Muscle layer of colon (tissue), 2 donors: ENCODE measurements around the gene EMC10.

Experiments
- H3K27ac ChIP-seq: one replicate; pipeline ENCODE4 v1.7.0; 2013; ENCODE audit warnings: low read depth, mild to moderate bottlenecking, low read length, moderate library complexity
- H3K27me3 ChIP-seq, 2 donors: one replicate each; pipeline ENCODE4 v1.7.0; 2013; ENCODE audit warnings: low read length in 2 of 2, mild to moderate bottlenecking in 2 of 2; ENCODE audit not compliant: insufficient read depth in 2 of 2, control insufficient read depth in 1 of 2
- H3K36me3 ChIP-seq: one replicate; pipeline ENCODE4 v1.7.0; 2013; ENCODE audit warnings: mild to moderate bottlenecking, low read length; ENCODE audit not compliant: insufficient read depth
- H3K4me1 ChIP-seq: one replicate; pipeline ENCODE4 v1.7.0; 2013; ENCODE audit warnings: mild to moderate bottlenecking, low read length; ENCODE audit not compliant: insufficient read depth
- H3K4me3 ChIP-seq, 2 donors: one replicate each; pipeline ENCODE4 v1.7.0; 2013; ENCODE audit warnings: low read length in 2 of 2, low read depth in 1 of 2, mild to moderate bottlenecking in 1 of 2, moderate library complexity in 1 of 2
- H3K9ac ChIP-seq: one replicate; pipeline ENCODE4 v1.7.0; 2013; ENCODE audit warnings: low read length
- H3K9me3 ChIP-seq: one replicate; pipeline ENCODE4 v1.7.0; 2013; ENCODE audit warnings: mild to moderate bottlenecking, low read length
- donor health status: abdominal sarcoma.
- donor health status: Adenocarcinoma of cecum.

EMC10 gene

DNA sequence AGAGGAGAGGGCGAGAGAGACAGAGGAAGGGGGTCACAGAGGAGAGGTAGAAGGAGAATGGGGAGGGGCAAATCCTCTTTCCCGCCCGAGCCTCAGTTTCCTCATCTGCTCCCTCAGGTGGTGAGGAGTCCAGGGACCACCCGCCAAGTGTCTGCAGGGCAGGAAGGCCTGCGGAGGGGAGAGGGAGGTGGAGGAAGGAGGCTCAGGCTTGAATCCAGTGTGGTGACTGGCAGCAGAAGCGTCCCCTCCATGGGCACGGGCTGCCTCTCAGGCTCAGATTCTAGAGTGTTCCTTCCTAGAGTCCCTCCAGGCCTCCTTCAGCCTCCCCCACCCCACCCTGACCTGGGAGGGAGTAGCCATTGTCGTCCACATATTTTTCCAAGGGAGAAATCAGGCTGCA, 16.9 kb downstream of the EMC10 start:
- Histone ChIP-seq H3K27me3 (peaks cover 8 to 19% of the 10 kb centered on the region in 2 donors), H3K4me1 (no peaks in the 10 kb centered on the region), H3K4me3 (no peak overlapping the region), H3K27ac (no peak overlapping the region), H3K9me3 (no peaks in the 10 kb centered on the region), H3K36me3 (no peaks in the 10 kb centered on the region), H3K9ac (no peak overlapping the region)

DNA sequence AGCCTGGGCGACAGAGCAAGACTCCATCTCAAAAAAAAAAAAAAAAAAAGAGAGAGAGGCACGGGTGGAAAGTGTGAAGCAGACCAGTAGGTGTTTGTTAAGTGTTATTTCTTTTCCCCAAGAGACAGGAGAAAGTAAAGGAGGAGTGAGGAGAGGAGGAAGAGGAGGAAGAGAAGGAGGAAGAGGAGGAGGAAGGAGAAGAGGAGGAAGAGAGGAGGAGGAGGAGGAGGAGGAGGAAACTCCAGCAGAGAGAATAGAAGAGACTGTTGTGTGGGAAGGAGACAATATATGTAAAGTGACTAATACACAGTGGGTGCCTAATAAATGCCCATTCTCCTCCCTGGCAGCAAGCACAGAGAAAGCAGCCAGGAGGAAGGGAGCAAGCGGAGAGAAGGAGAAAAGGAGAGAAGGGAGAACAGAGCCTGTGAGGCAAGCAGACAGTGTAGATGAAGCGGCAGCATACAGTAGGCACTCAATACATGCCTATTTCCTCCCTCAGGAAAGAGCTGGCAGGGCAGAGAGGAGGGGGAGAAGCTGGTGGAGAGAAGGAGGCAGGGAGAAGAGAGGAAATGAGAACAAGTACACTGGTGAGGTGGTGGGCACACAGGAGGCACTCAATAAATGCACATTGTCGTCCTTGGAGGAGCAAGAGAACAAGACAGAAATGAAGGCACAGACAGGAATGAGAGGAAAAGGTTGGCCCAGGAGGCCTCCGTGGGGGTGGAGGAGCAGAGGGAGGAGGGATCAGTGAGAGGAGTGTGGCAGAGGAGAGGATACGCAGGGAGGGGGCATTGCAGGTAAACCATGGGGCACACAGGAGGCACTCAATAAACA, 18.1 kb downstream of the EMC10 start:
- no peaks in the 10 kb centered on the region for H3K36me3 ChIP-seq
- H3K9ac ChIP-seq, result no peak overlapping the region
- H3K4me1 ChIP-seq, result no peaks in the 10 kb centered on the region
- peaks cover 0 to 8% of the 10 kb centered on the region in 2 donors for H3K27me3 ChIP-seq
- H3K9me3 ChIP-seq, result no peaks in the 10 kb centered on the region
- no peak overlapping the region for H3K4me3 ChIP-seq
- no peak overlapping the region for H3K27ac ChIP-seq

DNA sequence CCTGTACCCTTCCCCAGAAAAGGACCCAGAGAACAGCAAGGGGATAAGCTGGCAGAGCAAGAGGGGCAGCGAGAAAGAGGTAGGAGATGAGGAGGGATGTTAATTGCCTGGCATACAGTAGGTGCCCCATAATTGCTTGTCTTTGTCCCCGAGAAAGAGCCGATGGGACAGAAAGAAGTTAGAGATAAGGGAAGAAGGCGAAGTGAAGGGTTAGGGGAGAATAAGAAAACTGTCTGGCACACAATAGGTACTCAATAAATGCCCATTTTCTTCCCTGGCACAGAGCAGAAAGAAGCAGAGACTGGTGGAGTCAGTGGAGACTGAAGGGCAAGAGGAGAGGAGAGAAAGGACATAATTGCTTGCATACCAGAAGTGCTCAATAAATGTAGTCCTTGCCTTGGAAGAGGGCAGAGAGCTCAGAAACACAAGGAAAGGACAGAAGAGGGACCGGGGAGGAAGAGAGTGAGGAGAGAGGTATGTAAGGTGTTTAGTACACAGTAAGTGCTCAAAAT, 18.8 kb downstream of the EMC10 start:
- no peaks in the 10 kb centered on the region for H3K36me3 ChIP-seq
- no peak overlapping the region for H3K9ac ChIP-seq
- no peaks in the 10 kb centered on the region for H3K9me3 ChIP-seq
- no peaks in the 10 kb centered on the region for H3K4me1 ChIP-seq
- no peak overlapping the region for H3K27ac ChIP-seq
- no peak overlapping the region for H3K4me3 ChIP-seq
- H3K27me3 ChIP-seq, result peaks cover 0 to 7% of the 10 kb centered on the region in 2 donors

DNA sequence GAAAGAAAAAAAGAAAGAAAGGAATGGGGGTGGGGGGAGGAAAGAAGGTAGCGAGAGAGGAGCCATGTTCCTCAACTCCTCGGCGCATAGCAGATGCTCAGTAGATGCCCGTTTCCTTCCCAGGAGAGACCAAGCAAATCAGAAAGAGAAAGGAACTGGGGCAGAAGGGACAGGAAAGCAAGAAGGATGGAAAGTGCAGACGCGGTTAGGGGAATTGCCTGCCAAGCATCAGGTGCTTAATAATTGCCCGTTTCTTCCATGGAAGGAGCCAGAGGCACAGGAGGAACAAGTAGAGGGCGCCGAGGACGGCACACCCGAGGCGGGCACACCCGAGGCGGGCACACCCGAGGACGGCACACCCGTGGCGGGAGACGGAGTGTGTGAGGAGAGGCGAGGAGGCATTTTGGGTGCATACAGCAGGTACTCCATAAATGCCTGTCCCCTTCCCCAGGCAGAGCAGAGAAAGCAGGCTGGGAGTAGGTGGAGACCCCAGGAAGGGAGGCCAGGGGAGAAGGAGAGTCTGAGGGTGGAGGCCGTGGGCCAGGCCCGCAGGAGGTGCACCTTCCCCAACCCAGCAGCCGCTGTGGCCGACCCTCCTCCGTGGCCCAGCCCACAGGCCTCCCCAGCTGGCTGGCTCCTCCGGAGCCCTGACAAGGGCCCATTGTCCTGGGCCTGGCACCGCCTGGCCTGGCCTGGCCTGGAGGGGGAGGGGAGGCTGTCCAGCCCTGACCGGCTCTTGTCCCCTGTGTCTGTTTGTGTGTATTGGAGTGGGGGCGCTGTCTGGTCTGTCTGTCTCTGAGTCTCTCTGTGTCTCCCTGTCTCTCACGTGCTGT, 20.1 kb downstream of the EMC10 start:
- H3K4me1 ChIP-seq, result no peaks in the 10 kb centered on the region
- H3K4me3 ChIP-seq, result no peak overlapping the region
- H3K36me3 ChIP-seq, result no peaks in the 10 kb centered on the region
- H3K27ac ChIP-seq, result no peak overlapping the region
- no peak overlapping the region for H3K9ac ChIP-seq
- no peaks in the 10 kb centered on the region for H3K9me3 ChIP-seq
- H3K27me3 ChIP-seq, result no peaks in the 10 kb centered on the region

- Histone ChIP-seq H3K4me1 (no peaks in the 10 kb centered on the region), H3K9me3 (no peaks in the 10 kb centered on the region), H3K27ac (no peak overlapping the region), H3K9ac (no peak overlapping the region), H3K27me3 (no peaks in the 10 kb centered on the region), H3K36me3 (no peaks in the 10 kb centered on the region), H3K4me3 (no peak overlapping the region)
Measured at GRCh38 chr19:50497022-50497405, 20.7 kb downstream of the EMC10 start.

DNA sequence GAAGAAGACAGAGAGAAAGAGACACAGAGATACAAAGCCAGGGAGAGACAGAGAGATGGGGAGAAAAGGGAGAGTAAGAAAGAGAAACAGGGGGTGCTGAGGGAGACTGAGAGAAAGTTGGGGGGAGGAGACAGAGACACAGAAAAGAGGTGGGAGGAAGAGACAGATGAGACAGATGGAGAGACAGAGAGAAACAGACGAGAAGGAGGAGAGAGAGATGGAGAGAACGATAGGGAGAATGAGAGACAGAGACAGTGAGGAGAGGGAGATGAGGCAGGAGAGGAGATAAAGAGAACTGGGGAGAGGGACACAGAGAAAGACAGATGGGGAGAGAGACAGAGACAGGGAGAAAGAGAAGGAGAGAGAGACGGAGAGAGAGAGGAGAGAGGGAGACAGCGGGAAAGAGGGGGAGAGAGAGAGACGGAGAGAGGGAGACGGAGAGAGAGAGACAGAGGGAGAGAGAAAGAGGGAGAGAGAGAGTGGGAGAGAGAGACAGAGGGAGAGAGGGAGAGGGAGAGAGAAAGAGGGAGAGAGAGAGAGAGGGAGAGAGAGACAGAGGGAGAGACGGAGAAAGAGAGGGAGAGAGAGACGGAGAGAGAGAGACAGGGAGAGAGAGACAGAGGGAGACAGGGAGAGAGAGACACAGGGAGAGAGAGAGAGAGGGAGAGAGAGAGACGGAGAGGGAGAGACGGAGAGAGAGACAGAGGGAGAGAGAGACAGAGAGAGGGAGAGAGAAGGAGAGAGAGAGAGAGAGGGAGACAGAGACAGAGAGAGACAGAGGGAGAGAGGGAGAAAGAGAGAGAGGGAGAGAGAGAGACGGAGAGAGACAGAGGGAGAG, 22.1 kb downstream of the EMC10 start:
- H3K9me3 ChIP-seq, result no peaks in the 10 kb centered on the region
- no peaks in the 10 kb centered on the region for H3K36me3 ChIP-seq
- no peaks in the 10 kb centered on the region for H3K4me1 ChIP-seq
- H3K27me3 ChIP-seq, result no peaks in the 10 kb centered on the region
- no peak overlapping the region for H3K4me3 ChIP-seq
- no peak overlapping the region for H3K27ac ChIP-seq
- H3K9ac ChIP-seq, result no peak overlapping the region

- no peaks in the 10 kb centered on the region for H3K27me3 ChIP-seq
- H3K4me3 ChIP-seq, result no peak overlapping the region
- H3K4me1 ChIP-seq, result no peaks in the 10 kb centered on the region
- no peak overlapping the region for H3K9ac ChIP-seq
- H3K27ac ChIP-seq, result no peak overlapping the region
- H3K9me3 ChIP-seq, result no peaks in the 10 kb centered on the region
- no peaks in the 10 kb centered on the region for H3K36me3 ChIP-seq
Measured at GRCh38 chr19:50500060-50500752, 23.9 kb downstream of the EMC10 start.

DNA sequence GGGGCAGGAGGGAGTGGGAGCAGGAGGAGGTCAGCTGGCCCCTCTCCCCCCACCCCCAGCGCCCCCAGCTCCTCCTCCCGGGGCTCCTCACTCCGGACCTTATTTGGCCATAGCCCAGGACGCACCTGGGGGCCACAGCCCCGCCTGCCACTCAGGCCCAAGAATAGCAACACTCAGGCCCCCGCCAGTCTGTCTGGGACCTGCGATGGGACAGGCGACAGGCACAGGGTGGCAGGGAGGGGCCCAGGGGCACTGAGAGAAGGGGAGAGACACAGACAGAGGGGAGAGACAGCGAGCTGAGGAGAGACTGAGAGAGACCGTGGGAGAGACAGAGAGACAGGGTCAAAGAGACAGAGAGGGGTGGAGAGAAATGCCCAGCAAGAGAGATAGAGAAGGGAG, 24.4 kb downstream of the EMC10 start:
- Histone ChIP-seq H3K9me3 (no peaks in the 10 kb centered on the region), H3K9ac (no peak overlapping the region), H3K36me3 (no peaks in the 10 kb centered on the region), H3K27ac (no peak overlapping the region), H3K4me3 (no peak overlapping the region), H3K4me1 (no peaks in the 10 kb centered on the region), H3K27me3 (no peaks in the 10 kb centered on the region)

- H3K4me3 ChIP-seq, result no peak overlapping the region
- no peak overlapping the region for H3K9ac ChIP-seq
- H3K27me3 ChIP-seq, result no peaks in the 10 kb centered on the region
- H3K36me3 ChIP-seq, result no peaks in the 10 kb centered on the region
- H3K27ac ChIP-seq, result no peak overlapping the region
- no peaks in the 10 kb centered on the region for H3K9me3 ChIP-seq
- H3K4me1 ChIP-seq, result no peaks in the 10 kb centered on the region
Measured at GRCh38 chr19:50501186-50501567, 24.9 kb downstream of the EMC10 start.

DNA sequence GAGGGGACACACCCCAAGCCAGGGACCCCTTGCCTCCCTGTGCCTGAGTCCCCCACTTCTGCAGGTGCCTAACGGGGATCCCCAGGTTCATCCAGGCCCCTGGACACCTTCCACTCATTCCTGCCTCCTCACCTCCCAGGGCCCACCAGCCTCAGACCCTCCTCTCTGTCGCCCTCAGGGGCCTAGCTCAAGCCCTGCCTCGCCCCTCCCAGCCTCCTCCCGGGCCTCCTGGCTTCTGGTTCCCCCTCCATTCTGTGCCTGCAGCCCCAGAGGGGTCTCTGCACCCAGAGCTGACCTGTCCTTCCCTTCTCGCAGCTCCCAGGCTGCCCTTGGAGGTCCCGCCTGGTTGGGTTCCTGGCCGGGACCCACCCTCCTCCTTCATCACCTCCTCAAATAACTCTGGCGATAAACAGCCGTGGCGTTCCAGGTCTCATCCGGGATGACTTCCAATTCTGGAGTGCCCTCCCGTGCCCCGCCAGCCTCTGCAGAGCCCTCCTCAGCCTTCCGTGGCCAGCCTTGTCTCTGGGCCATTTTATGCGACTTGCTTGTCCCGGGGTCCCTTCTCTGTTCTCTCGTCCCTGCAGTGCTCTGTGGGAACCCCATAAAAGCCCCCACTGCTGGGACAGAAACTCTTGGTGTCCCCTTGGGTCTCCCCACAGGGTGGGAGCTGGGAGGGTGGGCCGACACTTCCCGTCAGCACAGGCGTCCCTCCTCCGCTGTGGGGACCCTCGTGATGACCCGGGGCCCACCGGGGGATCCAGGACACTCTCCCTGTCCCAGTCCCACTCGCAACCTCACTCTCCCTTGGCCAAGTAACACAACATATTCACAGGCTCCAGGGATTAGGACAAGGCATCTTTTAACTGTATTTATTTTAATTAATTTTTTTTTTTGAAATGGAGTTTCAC, 25.5 kb downstream of the EMC10 start:
- no peaks in the 10 kb centered on the region for H3K27me3 ChIP-seq
- no peaks in the 10 kb centered on the region for H3K9me3 ChIP-seq
- no peaks in the 10 kb centered on the region for H3K36me3 ChIP-seq
- no peaks in the 10 kb centered on the region for H3K4me1 ChIP-seq
- no peak overlapping the region for H3K9ac ChIP-seq
- no peak overlapping the region for H3K27ac ChIP-seq
- H3K4me3 ChIP-seq, result no peak overlapping the region
